ENCODE measurements around the gene DET1. TPM values are rescaled to one million over a fixed set of nuclear protein-coding genes. Genes with fewer than 3 reads are reported as not detected.
"Not testable (repeated sequence)": the region's sequence is repeated elsewhere in the genome, so short reads cannot be mapped to it uniquely, and the experiment has no call there.

Gene DET1
- total RNA-seq, 1 donor from 2014 or later = 6.2 TPM

DNA sequence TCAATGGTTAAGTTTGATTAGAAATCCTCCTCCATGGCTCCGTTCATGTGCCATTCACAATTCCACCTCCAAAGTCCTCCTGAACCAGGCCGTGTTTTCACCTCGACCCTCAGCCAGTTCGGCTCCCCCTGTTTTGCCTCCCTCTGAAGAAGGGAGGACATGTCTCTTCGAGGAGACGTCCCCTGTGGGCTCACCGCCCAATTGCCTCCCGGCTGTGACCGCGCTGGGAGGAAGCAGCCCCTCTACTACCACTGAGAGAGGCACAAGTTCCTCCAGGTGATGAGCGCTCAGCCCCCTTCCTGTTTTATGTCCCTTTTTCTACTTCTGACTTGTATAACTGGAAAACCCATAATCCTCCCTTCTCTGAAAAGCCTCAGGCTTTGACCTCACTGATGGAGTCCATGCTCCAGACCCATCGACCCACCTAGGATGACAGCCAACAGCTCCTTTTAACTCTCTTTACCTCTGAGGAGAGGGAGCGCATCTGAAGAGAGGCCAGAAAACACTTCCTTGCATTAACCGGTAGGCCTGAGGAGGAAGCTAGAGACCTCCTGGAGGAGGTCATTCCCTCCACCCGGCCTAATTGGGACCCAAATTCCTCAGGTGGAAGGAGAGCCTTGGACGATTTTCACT lies 4.7 kb downstream of the DET1 start:
- no peak for DNase-seq (ENCODE audit: low spot score)
- intact Hi-C loops (cut with DNase I) = no loop called here

DNA sequence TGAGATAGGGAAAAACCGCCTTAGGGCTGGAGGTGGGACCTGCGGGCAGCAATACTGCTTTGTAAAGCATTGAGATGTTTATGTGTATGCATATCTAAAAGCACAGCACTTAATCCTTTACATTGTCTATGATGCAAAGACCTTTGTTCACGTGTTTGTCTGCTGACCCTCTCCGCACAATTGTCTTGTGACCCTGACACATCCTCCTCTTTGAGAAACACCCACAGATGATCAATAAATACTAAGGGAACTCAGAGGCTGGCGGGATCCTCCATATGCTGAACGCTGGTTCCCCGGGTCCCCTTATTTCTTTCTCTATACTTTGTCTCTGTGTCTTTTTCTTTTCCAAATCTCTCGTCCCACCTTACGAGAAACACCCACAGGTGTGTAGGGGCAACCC lies 5.4 kb downstream of the DET1 start:
- intact Hi-C loops (cut with DNase I); DNase-seq (ENCODE audit: low spot score): not testable (repeated sequence)

DNA sequence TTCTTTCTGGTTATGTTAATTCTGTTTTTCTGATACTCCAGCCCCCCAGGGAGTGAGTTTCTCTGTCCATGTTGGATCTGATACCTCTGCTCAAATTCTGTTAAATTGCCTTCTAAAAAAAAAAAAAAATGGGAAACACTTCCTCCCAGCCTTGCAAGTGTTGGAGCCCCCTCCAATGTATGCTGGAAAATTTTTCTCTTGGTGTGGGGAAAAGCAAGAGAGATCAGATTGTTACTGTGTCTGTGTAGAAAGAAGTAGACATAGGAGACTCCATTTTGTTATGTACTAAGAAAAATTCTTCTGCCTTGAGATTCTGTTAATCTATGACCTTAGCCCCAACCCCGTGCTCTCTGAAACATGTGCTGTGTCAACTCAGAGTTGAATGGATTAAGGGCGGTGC lies 6.1 kb downstream of the DET1 start:
- DNase-seq (ENCODE audit: low spot score); intact Hi-C loops (cut with DNase I): not testable (repeated sequence)

- no peak for DNase-seq (ENCODE audit: low spot score)
- intact Hi-C loops (cut with DNase I) = no loop called here
Measured at GRCh38 chr15:88539441-88539840, 7.0 kb downstream of the DET1 start.

DNA sequence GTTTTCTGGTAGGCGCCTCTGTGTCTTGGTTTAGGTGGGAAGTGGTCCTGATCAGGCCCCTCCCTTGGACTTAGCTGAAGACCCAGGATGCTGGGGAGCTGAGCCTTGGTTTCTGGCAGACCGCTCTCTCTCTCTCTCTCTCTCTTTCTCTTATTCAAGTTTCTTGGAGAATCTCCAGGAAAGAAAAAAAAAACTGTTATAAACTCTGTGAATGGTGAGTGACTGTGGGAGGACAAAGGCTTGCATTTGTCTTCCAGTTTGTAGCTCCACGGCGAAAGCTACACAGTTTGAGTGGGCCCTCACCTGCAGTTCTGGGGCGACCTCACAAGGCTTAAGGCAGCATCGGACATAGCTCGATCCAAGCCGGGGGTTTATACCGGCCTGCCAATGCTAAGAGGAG lies 7.5 kb downstream of the DET1 start:
- intact Hi-C loops (cut with DNase I) = no loop called here

GRCh38 chr15:88537591-88538317 lies 8.7 kb downstream of the DET1 start:
- DNase-seq (ENCODE audit: low spot score) = no peak
- intact Hi-C loops (cut with DNase I) = no loop called here

More for the DNA sequence above, 7.5 kb downstream of the DET1 start:
- no peak for DNase-seq (ENCODE audit: low spot score)

DNA sequence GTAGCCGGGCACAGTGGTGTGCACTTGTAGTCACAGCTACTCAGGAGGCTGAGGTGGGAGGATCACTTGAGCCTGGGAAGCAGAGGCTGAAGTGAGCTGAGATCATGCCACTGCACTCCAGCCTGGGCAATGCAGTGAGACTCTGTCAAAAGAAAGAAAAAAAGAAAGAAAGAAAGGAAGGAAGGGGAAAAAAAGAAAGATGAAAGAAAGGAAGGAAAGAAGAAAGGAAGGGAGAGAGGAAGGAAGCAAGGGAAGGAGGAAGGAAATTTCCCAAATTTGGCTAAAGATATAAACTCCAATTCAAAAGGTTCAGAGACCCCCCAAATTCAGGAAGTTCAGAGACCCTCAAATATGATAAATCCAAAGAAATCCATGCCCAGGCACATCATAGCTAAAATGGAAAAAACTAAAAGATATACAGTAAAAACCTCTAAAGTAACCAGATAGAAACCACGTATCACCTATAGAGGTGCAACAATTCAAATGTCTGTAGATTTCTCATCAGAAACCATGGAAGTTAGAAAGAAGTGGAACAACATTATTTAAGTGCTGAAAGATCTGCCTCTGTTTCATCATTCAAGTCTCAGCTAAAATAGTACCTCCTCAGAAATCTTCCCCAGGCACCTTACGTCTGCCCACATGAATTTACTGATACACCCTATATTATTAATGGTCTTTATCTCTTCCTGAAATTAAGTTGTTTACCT lies 10.7 kb downstream of the DET1 start:
- DNase-seq (ENCODE audit: low spot score) = no peak
- intact Hi-C loops (cut with DNase I) = no loop called here

DNA sequence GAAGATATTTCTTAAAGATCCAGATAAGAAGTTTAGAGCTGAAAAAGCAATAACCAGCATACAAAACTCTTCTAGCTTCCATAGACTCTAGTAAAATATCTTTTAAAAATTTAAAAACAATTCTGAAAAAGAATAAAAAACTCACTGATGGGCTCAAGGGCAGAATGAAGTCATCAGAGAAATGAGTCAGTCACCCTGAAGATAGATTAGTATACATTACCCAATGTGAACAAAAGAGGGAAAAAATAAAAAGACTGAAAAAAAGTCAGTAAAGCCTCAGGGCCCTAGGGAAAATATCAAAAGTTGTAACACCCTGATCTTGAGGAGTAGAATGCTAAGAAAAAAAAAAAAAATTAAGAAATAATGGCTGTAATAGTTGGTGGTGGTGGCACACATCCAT lies 11.4 kb downstream of the DET1 start:
- intact Hi-C loops (cut with DNase I) = no loop called here
- no peak for DNase-seq (ENCODE audit: low spot score)

DNA sequence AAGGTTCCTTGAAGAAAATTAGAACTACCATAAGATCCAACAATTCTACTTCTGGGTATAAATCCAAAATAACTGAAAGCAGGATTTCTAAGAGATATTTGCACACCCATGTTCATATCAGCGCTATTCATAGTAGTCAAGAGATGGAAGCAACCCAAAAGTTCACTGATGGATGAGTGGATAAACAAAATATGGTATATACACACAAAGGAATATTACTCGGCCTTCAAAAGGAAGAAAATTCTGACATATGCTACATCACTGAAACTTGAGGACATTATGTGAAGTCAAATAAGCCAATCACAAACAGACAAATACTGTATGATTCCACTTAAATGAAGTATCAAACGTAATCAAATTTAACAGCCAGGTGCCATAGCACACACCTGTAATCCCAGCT lies 13.1 kb downstream of the DET1 start:
- no peak for DNase-seq (ENCODE audit: low spot score)
- intact Hi-C loops (cut with DNase I) = no loop called here

DNA sequence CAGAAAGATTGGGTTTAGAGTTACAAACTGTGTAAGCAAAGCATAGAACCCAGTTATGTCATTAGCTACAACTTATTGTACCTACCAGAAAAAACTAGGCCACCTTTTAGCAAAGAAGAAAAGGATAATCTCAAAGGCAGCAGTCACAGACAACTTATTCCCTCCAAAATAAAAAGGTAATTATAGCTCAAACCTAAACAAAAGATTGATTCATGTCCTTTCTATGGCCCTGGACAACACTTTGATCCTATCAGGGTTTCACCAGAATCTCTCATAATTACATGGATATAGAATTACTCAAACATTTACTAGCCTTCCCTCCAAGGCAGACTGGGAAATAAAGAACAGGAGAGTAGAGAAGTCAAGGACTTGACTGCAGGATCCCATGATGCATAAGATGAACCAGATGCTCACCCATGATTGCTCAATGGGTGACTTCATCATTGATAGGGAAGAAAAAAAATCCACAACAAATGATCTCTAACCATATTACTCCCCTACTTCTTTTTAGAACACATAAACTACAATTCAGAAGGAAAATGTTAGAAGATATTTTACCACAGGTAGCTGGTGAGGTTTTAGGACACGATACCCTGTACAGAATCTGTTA lies 17.4 kb downstream of the DET1 start:
- intact Hi-C loops (cut with DNase I) = no loop called here

DNA sequence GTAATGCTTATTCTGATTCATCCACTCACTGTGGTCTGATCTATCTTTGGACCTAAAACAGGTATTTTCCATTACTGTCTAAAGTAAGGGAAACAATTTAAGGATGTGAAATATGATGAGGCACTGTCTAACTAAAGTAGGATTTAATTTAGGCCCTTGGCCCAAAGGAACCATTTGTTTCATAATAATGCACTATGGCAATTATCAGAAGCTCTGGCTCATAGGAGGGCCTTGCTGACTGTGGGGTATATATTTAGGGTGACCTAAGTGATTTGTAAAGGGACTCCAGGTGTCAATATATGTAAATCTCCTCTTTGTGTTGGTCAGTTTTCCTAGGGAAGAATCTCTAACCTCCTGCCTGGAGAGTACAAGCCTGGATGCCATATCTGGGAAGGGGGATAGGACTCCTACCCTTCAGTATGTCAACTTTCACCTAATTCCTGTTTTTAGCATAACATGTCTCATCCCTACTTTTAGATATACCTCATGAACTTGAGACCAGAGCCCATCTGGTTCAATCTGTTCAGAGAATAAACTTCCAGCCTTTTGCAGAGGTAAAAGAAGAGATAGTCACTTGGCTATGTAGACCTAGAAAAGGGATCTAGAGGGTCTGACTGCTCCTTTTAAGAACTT lies 20.1 kb downstream of the DET1 start:
- intact Hi-C loops (cut with DNase I) = no loop called here
- DNase-seq (ENCODE audit: low spot score) = no peak

More for the DNA sequence above, 17.4 kb downstream of the DET1 start:
- no peak for DNase-seq (ENCODE audit: low spot score)

GRCh38 chr15:88525418-88525817 lies 21.1 kb downstream of the DET1 start:
- no peak for DNase-seq (ENCODE audit: low spot score)
- intact Hi-C loops (cut with DNase I) = no loop called here

DNA sequence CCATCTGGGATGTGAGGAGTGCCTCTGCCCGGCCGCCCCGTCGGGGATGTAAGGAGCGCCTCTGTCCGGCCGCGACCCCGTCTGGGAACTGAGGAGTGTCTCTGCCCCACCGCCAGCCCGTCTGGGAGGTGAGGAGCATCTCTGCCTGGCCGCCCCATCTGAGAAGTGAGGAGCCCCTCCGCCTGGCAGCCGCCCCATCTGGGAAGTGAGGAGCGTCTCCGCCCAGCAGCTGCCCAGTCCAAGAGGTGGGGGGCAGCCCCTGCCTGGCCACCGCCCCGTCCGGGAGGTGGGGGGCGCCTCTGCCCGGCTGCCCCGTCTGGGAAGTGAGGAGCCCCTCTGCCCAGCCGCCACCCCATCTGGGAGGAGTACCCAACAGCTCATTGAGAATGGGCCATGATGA lies 22.4 kb downstream of the DET1 start:
- intact Hi-C loops (cut with DNase I); DNase-seq (ENCODE audit: low spot score): not testable (repeated sequence)

GRCh38 chr15:88518903-88519302 lies 27.6 kb downstream of the DET1 start:
- no peak for DNase-seq (ENCODE audit: low spot score)
- intact Hi-C loops (cut with DNase I) = no loop called here

GRCh38 chr15:88513195-88513594 lies 33.3 kb downstream of the DET1 start:
- no peak for DNase-seq (ENCODE audit: low spot score)
- intact Hi-C loops (cut with DNase I) = no loop called here

DNA sequence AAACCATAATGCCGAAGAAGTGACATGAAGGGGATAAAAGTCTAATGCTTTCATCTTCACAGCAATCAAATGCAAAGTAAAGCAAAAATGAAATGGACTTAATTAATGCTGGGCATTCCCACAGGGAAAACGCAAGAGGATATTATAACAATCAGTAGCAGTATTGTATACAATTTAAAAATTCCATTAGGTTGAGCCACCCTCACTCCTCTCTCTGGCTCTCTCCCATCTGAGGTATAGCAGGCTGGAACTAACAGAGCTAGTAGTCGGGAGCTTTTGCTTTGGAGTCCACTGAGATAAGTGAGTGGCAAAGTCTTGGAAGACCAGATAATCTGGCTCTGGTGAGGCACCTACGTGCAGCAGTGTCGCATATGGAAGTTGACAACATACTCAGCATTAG lies 33.9 kb downstream of the DET1 start:
- intact Hi-C loops (cut with DNase I) = no loop called here
- no peak for DNase-seq (ENCODE audit: low spot score)

DNA sequence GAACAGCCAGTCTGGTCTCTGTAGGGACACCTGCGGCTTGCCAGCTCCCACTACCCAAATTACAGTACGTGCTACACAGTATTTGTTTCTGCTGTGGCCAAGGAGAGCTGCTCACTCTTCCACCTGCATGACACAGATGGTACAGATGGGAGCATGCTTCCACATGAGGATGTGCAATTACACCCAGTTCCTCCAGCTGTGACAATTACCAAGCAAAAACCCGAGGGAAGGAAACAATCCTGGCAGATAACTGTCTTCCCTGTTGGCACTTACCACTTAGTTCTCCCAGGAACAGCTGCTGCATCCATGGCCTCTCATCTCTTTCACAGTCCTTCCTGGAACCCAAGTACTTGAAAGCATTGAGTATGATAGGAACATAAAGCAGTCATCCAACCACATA lies 34.4 kb downstream of the DET1 start:
- intact Hi-C loops (cut with DNase I) = no loop called here
- no peak for DNase-seq (ENCODE audit: low spot score)

DNA sequence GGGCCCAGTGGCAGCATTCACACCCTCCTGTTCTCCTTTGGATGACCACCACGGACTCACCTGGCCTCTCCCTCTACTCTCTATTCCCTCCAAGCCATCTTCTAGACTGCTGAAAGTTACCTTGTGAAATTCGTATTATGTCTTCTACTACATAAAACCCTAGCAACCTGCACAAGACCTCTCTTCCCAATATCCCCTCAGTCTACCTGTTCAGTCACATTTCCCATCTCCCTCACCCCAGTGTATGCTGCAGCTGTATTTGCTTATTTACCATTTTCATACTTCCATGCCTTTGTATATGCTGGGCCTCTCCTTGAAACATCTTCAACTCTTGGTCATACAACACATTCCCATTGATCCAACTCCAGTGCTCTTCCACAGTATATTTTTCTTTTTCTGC lies 35.3 kb downstream of the DET1 start:
- intact Hi-C loops (cut with DNase I) = no loop called here
- no peak for DNase-seq (ENCODE audit: low spot score)

GRCh38 chr15:88509964-88510363 lies 36.5 kb downstream of the DET1 start:
- DNase-seq (ENCODE audit: low spot score) = no peak
- intact Hi-C loops (cut with DNase I) = no loop called here

DNA sequence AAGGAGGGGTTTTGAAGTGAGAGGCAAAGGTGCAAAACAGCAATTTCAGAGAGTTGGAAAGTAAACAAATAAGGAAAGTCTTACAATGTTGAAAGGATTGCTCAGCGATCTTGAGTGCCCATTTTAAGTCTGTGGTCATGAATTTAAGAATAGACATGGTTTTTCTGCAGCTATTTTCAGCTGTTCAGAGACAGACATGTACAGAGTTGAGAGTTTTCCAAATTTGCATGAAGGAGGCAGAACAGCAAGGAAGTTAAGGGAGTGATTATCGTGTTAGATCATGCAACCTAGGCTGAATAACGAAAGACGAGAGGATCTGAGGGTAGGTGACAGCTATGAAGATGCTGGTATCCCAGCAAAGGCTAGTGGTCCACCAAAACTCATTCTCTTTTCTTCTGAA lies 37.2 kb downstream of the DET1 start:
- no peak for DNase-seq (ENCODE audit: low spot score)
- intact Hi-C loops (cut with DNase I) = no loop called here

All from cardiac septum (tissue), 1 donor.